ENCODE data around the gene ALDH1A3.

DNA sequence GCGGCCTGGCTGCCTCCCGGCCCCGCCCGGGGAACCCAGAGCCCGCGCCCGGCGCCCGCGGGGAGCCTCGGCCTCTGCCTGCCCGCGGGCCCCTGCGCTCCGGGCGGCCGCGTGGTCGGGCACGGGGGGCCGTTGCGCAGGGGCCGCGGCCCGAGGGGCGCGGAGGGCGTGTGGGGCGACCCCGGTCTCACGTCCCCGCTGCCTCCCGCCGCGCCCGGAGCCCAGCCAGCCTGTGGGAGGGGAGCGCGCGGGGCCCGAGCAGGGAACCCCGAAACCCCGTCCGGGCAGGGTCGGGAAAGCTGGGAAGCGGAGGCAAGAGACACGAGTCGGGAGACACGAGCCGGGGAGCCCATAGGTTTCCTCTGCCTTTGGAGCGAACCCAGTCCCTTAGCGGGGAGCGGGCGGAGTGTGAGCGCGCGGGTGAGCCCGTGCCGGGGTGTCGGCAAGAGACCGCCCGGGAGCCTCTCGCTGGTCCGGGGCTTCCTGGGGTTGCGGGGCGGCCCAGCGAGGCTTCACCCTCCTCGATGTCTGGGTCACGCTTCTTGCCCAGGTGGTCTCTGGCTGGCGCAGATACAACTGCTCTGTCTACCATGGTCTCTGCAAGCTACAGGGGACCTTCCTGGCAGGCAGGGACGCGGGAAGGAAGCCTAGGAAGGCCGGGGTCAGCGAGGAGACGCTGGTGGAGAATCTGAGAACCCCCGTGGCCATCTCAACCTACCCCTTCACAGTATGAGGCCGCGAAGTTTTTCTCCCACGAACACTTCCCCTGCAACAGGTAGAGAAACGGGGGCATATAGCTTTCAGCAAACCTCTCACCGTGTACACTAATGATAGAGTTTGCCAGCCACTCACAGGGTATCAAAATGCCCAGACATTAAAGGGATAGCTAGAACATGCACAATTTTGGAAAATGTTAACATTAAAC lies 40.1 kb downstream of the ALDH1A3 start:
- TF ChIP-seq, protein P1, sequence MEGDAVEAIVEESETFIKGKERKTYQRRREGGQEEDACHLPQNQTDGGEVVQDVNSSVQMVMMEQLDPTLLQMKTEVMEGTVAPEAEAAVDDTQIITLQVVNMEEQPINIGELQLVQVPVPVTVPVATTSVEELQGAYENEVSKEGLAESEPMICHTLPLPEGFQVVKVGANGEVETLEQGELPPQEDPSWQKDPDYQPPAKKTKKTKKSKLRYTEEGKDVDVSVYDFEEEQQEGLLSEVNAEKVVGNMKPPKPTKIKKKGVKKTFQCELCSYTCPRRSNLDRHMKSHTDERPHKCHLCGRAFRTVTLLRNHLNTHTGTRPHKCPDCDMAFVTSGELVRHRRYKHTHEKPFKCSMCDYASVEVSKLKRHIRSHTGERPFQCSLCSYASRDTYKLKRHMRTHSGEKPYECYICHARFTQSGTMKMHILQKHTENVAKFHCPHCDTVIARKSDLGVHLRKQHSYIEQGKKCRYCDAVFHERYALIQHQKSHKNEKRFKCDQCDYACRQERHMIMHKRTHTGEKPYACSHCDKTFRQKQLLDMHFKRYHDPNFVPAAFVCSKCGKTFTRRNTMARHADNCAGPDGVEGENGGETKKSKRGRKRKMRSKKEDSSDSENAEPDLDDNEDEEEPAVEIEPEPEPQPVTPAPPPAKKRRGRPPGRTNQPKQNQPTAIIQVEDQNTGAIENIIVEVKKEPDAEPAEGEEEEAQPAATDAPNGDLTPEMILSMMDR (conservative IDR thresholded peaks at IDR 0.05 in 1 of 2, IDR thresholded peaks at IDR 0.05 in 1 of 2; ENCODE audit: low read depth in 1 of 2, low read length in 2 of 2) = no peak
- TF ChIP-seq EZH2 (IDR thresholded peaks at IDR 0.05; ENCODE audit: low read length, missing control alignments) = no peak
